Ureter (tissue), 1 donor: Measurements from ENCODE around the gene DLST. TPM values are rescaled to one million over a fixed set of nuclear protein-coding genes. Genes with fewer than 3 reads are reported as not detected.
A peak's percentile ranks its signal among the peaks of the same experiment; 100 is the strongest.

Experiments used
- DNase-seq: peaks from one replicate; pipeline ENCODE4 v3.0.0-alpha.2; 2020; ENCODE audit warnings: low spot score
- total RNA-seq: library from RNA; stranded (reverse); gene quantifications from one replicate; pipeline ENCODE4 v1.2.4, GENCODE V29; 2023
- donor health status: DM: yes; HTN: yes; CAD: no.

DLST gene
- total RNA-seq, 1 donor from 2014 or later = 81.3 TPM

DNA sequence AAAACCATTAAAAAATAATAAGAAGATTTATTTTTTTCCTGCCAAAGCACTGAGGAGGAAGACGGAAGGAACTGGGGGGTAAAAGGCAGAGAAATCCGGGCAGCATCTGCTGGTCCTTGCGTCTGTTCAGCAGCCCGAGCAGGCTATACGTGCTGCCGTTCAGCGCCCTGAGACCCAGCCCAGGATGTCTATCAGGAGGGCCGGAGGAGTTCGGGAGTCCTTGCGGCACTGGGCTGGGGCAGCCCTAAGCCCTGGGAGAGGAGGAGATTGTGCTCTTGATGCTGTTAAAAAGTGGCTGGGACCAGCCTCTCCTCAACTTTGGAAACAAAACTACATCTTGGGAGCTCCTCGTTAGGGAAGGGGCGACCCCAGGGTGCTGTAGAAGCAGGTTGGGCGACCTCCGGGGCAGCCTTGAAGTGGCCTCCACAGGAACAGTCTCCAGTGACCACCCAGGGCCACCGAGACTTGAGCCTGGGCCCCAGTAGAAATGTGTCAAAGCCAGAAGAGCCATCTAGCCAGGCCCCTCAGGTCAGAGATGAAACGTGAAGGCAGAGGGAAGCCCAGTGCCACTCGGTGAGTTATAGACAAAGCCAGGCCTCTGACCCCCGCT, 59.3 kb downstream of the DLST start:
- no peak for DNase-seq

DNA sequence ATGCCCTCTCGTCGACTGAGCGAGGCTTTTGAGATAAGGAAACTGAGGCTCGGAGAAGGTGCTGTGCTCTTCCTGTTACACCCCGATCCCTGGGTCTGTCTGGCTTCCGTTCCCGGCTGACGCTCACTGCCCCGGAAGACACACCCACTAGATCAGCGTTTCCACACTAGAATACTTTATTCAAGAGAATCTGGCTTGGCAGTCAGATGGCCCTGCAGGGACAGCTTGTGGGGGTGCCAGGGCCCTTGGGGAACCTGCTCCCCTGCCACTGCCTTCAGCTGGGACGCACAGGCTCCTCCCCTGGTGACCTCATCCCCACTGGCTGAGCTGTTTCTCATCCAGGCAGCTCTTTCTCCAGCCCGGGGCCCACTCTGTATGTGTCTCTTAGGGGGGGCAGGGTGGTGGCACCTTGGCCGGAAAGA, 60.0 kb downstream of the DLST start:
- DNase-seq = no peak

DNA sequence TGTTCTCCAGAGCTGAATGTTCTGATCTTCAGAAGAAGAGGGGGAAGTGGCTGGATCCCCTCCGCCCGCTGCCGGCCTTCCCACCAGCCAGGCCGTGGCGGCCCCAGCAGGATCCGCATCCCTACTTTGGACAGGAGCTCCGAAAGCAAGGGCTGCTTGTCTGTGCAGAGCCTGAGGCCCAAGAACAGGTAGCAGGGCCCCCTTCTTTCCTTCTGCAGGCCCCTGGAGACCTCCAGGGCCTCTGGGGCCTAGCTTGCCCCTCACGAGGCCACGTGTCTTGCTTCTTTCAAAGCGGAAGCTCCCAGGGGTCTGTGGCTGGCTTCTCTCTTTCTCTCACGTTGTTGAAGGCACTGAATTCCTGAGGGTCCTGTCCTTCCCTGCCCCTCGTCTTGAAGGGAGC, 60.5 kb downstream of the DLST start:
- DNase-seq = no peak

DNA sequence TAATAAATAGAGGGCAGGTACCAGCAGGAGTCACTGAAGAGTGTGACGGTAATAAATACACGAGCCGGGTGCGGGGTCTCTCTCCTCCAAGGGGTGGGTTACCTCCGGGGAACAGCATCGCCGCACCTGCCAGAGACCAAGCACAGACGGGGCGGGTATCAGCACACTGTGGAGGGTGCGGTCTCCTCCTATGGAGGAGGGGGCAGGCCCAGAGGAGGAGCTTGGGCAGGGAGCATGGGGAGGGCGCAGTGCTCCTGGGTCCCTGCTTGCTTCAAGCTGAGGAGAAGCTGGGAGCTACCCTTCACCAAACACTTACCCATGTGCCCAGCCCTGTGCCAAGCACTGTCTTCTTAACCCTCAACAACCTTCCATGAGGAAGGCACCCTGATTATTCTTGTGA, 60.9 kb downstream of the DLST start:
- DNase-seq = no peak

DNA sequence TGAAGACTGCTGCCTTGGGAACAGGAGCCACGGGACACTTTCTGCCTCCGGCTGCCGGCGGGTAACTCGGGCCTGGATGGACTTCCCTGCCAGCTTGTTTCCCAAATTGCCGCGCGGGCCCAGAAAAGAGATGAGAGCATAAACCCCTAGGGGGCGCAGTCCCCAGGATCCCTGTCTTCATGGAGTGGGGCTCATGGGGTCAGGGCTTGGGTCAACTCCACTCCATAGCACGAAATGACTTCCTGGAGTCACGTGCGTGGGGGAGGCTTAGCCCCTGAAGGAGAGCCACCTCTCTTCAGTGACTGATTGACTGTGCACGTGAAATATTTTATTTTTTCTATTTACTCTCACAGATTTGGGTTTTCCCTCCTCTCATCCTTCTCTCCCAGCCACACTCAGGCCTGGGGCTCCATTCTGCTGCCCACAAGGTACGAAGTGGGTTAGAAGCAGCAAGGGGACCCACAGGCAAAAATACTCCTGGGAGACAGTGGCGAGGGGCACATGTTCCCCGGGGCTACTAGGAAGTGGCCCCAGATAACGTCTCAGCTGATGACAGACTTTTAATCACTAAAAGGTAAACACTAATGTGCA, 63.6 kb downstream of the DLST start:
- DNase-seq = no peak

DNA sequence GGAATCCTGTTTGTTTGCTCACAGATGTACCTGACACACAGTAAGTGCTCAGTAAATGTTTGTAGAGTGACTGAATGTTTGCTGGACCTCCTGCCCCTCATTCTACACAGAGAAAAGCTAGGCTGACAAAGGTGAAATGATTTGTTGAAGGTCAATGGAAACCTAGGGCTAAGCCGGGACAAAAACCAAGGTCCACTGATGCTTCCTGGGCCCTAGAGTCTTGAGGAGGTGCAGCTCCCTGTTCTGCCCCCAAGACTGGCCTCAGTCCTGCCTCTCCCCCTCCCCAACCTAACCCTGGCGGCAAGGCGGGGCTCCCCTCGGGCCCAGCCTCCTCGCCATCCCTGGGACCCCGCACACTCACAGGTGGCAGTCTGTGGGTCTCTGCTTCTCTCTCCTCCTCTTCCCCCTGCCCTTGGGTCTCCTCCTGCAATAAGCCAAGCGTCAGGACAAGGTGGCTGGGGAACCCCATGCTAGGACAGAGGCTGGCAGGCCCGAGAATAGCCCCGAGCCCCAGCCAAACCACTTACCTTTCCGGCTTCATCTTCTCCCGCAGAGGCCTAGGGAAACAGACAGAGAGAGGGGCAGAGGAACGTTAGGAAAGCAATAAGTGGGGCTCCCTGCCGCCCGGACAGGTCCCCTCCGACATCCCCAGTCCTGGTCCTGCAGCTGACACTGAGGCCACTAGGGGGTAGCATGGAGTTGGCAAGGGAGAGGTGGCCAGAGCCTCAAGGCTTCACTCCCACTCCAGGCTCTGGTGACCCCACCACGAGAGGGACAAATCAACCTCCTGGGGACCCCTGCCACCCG, 64.3 kb downstream of the DLST start:
- DNase-seq = peak; percentile 84

DNA sequence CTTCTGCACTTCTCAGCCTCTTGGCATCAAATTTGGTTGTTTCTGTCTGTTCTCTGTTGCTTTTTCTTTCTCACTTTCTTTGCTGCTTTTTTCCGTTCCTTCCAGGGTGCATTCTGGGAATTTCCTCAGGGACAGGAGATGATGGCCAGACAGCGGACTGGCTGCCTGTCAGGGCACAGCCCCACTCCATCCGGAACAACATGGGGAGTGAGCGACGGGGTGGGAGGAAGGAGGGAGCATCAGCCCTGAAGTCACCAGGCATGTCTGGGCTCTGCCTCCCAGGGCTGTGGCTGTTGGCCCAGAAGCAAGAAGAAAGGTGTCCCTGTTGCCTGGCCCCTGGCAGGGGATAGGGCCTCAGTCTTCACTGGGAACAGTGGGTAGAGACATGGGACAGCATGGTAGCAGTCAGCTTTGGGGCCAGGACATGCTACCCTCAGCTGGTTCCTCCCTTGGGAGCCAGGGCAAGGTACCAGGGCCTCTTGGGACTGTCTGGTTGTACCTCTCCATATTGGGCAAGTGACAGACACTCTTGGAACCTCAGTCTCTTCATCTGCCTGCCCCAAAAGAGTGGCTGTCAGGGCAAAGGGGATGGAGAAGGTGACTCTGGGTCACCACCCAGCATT, 65.1 kb downstream of the DLST start:
- no peak for DNase-seq

DNA sequence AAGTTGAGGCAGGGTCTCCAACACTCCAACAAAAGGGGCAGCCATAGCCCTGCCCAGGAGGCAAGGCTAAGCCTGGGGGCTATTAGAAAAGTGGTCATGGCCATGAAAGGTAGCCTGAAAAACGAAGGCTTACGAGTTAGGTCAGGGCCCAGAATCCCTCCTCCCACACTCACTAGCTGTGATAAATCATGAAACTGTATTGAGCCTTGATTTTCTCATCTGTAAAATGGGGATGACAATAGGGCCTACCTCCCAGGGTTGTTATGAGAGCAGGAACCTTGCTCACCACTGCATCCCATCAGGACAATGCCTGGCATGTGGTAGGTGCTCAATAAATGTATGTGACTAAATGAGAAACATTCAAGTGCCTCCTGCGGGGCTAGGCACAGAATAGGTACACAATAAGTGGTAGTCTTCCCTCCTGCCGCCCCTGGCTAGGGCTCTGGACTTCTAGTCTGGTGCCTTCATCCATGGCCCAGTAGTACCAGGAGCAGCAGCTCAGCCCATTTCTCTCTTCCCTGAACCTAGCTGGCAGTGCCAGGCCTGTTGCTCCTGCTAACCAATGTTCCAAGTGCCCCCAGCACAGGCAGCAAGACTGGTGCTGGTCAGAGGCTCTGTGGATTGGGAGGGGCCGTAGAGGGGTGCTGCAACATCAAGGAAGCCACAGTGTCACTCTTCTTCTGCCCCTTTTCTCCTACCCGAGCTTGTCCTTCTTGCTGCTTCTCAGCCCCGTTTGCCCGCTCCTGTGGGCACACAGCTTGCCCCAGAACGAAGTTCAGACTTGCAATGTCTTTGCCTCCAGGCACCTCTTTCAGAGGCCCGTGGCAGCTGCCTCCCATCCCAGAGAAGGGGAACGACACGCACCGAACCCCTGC, 65.9 kb downstream of the DLST start:
- DNase-seq = no peak

DNA sequence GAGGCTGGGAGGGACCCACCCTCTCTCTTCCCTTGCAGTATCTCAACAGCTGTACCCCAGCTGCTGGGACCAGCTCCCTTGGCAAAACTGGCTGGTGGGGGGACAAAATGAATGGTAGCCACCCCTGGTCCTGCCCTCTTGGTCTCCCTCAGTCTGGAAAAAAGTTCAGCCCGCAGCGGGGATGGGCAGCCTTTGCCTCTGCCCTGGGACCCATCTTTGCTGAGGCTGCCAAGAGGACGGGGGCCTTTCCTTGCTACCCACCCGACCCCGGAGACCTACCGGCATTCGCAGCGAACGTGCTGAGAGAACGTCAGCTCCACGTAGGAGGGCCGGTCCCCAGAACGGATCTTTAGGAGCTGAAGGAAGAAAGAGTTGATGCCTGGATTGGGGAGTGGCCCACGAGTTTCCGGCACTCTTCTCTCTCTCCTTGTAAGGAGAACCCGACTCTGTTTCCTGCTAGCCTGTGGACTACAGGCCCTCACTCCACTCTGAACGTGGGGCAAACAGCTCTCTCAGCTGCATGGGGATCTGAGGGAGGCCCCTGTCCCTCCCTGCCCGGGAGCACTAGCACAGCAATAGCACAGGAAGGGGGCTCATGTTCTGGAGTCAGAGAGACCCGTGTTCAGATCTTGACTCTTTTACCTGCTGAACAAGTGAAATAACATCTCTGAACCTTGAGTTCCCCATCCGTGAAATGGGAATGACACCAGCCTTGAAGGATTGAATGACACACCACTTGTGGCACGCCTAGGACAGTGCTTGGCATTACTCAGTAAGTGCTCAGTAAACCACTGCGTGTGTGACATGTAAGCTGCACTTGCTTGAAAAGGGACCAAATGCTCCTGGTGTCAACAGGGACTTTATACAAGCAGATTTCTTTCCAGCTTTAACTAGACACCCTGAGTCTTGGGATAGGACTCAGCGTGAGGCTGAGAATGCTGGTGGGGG, 66.8 kb downstream of the DLST start:
- no peak for DNase-seq

DNA sequence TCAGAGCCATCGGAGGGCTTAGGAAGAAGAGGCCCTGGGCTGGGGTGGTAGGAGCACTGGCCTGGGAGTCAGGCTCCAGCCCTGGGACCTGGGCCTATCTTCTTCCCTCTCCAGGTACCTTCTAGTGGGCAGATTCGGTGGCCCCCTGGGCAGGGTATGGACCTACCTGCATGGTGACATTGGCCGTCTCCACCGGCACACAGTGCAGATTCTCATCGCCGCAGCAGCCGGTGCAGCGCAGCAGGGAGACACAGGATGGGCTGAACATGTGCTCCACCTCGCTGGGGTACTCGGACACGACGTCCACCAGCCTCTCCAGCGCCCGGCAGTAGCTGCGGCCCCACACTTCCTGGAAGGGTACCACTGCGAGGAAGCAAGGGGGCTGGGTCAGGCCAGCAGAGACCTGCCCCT, 67.5 kb downstream of the DLST start:
- DNase-seq = no peak

DNA sequence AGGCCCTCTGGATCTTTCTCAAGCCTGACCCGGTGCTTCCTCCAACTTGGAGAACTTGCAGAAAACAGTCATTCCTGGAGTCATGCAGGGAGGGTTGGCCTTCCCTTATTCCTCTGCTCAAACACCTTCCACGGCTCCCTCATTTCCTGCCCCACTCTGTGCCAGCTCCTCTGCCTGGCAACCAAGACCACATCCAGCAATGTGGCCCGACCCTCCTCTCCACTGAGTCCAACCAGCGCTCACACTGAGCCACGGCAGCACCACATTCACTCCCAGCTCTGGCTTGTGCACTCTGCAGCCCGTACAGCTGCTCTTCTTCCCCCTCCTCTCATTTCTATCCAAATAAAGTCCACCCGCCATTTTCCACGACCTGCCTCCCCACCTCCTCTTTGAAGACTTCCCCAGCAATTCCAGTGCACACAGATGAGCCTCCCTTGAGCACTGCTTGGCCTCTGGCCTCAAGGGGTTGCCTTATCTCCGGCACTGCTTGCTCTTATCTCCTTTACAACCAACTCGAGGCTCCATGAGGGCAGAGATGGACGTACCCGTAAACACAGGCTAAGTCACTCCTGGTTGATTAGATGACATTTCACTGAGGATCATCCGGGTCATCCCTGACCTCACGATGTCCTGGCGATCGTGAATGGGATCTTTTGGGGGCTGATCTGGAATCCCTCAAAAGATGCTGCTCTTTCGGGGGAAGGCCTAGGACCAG, 68.3 kb downstream of the DLST start:
- DNase-seq = no peak

DNA sequence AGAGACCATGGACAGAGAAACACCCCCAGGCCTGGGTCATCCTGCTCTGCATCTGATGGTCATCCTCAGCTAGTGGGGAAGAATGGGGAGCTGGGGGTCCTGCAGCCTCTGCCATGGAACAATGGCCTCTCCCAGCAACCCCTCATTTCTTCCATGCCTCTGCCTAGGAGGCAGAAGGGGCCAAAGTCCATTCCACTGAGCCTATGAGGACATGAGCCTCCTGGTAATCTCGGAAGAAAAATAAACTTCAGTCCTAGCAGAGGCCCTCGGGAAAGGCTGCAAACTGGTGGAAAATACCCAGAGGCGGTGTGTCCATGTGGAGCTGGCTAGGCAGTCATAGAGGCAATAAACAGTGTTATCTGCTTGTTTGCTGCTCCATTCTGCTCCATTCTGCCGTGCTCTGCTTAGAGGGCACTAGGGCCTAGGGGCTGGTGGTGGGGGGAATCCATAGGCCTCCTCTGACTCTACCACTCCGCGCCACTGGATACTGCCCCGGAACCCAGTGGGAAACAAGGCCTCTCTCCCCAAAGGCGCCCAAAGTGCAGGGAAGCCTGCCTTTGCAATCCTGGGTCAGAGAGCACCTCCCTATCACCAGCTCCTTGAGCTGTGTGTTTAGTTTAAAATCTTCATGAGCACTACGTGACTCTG, 69.2 kb downstream of the DLST start:
- DNase-seq = no peak

DNA sequence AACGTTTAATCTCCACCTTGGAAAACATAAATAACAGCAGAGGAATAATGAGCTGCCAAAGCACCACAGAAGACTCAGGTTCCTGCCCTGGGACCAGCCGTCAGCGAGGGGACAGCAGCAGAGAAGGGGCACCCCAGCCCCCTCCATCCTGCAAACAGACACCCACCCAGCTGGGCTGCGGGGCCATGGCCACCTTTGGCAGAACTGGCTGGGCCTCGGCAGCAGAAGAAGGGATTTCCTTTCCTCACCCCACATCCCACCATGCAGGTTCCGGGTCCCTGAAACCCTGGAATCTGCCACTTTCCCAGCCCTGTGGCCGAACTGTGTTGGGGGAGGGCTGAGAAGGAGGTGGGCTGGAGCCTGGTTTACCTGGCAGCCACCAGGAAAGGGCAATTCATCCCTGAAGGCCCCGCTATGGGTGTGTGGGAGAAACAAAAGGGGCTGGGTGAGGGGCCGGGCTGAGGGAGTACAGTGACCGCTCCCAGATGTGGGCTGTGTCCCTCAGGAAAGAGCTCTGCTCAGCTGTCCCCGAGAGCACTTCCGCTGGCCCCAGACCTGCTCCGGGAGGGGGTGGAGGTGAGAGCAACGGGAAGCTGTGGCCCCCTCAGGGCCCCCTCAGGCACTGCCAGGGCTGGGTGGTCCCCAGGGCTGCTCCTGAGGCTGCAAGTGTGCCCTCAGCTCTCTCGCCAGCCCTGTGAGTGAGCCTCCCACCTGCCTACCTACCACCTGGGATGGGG, 69.9 kb downstream of the DLST start:
- DNase-seq = no peak

DNA sequence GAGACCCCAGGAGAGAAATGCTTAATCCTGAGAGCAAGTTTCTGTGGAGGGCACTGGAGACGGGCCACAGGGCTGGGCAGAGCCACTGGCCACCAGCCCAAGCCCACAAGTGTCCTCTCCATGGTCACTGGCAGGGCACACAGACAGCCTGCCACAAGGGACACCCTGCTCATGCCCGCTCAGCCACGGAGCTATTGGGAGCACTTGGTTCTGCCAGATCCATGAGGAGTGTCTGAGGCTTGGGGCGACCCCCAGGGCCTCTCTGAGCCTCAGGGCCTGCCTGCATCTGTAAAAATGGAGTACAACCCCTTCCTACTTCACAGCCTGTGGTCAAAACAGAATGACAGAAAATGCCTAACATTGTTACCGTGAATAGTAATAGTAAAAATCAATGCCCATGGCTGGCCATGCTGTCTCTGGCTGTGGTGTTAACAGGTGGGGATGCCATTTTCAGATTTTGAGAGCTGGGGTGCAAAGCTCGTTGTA, 70.5 kb downstream of the DLST start:
- no peak for DNase-seq

DNA sequence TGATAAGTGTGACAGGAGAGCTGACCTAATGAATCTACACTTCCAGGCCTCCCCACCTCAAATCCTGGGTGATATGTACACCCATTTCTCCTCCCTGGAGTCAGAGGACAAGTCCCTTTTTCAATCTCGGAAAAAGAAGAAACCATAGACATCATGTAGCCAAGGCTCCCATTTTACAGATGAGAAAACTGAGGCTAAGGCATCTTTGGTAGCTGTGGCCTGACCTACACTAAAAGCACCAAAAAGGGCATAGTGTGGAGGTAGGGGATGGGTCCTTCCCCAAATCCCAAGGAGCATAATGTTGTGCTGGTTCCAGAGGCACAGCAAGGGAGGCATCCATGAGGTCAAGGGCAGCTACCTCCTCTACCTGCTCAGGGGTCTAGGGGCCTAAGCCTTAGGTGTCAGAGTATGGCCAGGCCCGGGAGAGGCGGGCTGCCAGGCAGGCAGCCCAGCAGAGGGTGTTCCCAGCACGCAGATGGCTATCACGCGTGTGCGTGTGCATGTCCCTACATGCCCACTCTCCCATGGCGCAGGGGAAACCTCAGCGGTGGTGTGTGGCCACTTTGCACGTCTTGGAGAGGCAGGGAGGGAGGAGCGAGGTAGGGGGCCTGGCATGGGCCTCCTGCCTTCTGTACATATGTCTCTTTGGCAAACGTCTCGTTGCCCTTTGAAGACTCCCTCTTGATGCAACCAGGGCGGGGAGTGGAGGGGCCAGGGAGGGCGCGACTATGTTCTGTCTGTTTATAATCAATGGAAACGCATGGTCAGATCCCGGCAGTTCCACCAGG, 71.2 kb downstream of the DLST start:
- DNase-seq = peak; percentile 73
